Cortex of kidney (tissue), 1 donor: Measurements from ENCODE around the gene TTLL11.
"Not testable (repeated sequence)": the region's sequence is repeated elsewhere in the genome, so short reads cannot be mapped to it uniquely, and the experiment has no call there.

ENCODE experiments used
- DNase-seq: peaks from one replicate; lab custom pipeline; 2025; lab: John Stamatoyannopoulos, UW

The TTLL11 gene

DNA sequence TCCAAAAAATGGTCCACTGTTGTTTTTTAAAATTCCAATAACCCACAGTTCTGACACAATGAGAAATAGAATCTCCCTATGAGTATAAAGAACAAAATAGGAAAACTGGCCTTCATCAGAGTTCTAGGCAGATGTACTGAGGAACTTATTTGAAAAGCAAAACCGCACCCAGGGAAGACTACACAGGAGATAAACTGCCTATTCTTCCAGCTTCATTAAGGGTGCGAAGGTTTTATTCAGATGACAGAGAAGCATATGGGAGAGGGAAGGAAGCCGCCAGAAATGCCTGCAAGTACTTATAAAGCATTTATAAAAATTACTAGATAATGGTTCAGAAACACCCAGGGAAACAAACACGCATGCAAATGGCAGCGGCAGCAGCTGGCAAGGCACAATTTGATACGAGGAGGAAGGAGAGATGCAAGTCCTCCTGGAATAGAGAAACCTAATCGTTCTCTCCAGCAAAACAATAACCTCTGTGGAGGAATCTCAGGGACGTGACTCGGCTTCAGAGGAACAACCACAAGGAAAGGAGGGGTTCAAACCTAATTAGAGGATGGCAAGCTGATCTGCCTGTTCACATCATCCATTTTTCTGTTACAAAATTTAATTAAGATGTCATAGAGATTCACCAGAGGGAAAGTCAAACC lies 9.0 kb downstream of the TTLL11 start:
- DNase-seq, result no peak

DNA sequence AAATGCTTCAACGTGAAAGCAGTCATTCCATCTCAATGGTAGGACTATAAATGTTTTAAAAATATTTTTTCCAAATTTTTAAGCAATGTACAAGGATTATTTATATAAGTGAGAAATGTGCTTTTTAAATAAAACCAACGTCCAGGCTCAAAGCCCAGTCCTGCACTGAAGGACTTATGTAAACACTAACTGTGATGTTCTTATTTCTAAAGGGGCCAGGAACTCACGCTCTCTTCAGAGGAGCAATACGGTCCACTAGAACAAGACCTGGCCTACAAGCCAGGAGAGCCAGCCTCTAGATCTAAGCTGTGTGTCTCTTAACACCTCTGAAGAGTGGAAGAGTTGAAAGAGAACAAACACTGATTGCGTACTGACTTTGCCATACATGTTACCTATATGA lies 12.1 kb downstream of the TTLL11 start:
- DNase-seq, result no peak

DNA sequence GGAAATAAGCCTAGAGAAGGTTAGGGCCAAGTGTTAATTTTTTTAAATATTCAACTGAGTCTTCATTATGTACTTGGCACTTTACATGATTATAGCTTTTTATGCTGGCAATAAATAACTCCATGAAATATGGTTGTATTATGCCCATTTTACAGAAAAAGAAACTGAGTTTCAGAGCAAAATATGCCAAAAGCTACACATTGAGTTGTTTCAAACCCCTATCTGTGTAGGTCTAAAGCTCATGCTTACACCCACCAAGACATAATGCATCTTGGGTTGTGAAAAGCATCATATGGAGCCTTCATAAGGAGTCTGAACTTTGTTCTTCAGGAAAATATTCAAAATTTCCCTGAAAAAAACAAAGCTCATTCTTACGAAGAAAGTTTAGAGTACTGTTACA lies 14.6 kb downstream of the TTLL11 start:
- DNase-seq, result no peak

DNA sequence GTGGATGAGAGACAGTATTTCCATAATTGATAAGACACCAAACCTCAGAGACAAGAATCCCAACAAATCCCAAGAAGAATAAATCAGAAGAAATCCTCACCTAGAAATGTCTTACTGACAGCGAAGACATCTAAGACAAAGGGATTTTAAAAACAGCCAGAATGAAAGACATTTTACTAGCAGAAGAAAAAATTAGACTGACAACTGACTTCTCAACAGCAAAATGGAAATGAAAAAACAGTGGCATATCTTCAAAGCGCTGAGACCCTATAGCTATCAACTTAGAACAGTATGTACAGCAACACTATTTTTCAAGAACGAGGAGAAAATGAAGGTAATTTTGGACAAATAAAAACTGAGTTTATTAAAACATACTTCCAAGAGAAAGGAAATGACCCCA lies 16.3 kb downstream of the TTLL11 start:
- DNase-seq, result no peak

DNA sequence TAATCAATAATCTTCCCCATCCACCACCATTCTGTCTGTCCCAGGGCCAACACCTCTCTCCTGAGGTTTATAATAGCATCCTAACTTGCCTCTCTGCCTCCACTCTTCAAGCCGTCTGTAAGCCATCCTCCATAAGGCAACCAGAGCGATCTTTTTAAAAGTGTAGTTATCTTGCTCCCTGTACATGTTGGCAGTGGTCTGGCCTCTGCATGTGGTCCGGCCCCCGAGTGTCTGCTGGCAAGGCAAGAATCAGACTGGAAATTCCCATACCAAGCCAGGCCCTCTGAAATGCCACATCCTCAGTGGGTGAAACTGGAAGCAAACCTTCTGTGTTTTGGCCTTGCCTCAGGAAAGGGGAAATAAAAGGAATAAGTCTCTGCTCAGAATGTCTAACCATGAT lies 17.0 kb downstream of the TTLL11 start:
- DNase-seq, result no peak

DNA sequence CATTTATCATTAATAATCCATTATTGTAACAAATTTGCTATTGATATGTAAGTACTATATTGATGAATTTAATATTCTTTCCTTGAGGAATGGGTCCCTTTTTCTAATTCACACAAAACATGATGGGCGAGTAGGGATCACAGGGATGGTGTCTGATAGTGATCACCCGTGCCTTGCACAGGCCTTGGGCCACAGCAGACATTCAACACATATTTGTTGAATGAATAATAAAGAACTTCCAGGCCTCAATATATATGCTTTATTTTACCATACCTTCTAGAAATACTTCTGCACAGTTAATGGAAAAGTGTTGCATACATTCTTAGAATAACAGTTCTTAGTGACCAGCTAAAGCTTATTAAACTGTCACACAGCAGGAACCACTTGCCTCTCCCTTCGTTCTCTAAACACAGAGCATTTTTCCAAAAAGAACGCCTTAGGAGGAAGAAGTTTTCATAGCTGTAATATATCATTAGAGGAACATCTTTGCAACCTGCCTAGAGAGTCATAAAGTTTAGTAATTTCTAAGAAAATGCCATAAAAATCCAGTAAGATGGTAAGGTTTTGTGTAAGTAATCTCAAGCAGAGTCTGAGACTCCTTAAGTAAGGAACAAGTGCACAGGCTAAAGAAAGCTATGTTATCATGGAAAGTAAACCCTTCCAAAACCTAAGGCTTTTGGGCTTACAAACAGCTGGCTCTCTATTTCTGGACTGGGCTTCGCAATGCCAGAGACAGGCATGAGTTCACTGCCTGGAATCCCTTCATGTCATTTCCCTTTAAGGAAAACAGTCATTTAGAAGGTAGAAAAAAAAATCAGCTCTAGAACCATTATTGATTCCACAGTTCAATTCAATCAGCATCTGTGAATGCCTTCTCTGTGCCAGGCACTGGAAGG lies 17.7 kb downstream of the TTLL11 start:
- no peak for DNase-seq

DNA sequence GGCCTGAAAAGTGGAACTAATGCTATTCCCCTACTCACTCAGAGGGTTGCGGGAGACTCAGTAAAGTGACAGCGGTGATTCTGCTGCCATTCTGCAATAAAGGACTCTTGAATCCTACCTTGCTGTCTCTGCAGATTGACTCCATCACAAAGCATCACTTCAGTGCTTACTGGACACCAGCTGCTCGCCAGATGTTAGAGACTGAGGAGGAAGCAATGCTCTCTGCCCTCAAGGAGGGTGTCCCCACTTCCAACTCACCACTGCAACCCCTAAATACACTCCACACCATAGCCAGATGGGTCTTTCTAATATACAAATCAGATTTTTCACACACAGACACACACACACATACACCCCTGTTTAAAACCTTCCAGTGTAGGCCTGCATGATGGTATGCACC lies 21.4 kb downstream of the TTLL11 start:
- DNase-seq, result no peak

DNA sequence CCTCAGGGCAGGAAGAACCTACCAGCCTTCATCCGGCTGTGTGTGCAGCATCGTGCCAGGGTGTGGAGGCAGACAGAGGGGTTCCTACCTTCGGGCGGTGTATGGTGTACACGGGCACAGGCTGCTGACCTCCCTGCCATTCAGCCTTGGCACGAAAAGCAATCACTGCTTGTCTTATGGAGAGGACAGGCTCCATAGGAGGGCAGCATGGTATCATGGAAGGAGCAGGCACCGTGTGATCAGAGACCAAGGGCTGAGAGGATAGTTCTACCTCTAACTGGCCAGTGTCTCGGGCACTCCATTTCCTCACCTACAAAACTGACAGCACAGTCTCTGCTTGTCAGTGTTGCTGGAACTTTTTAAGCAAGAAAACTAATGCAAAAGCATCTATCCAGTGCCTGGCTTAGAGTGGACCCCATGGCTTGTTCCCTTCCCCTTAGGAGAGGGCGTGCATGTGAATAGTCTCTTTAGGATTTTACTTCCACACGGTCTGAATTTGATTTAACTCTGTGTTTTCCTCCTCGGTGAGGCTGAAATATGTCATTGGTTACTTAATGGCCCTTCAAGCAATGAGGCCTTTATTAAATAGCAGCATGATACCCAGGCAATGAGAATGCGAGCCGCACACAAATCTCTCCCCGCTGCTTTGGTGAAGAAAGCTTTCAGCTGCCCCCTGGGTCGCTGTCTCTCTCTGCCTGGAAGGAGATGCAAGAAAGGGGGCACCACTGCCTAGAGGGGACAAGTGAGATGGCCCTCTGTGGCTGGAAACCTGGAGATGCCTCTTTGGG lies 22.2 kb downstream of the TTLL11 start:
- DNase-seq, result no peak

DNA sequence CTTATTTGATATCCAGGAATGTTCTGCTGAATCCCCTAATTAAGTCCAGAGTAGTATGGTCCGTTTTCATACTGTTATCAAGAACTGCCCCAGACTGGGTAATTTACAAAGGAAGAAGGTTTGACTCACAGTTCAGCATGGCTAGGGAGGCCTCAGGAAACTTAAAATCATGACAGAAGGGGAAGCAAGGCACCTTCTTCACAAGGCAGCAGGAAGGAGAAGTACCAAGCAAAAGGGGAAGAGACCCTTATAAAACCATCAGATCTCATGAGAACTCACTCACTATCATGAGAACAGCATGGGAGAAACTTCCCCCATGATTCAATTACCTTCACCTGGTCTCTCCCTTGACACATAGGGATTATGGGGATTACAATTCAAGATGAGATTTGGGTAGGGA lies 26.4 kb downstream of the TTLL11 start:
- DNase-seq, result not testable (repeated sequence)

DNA sequence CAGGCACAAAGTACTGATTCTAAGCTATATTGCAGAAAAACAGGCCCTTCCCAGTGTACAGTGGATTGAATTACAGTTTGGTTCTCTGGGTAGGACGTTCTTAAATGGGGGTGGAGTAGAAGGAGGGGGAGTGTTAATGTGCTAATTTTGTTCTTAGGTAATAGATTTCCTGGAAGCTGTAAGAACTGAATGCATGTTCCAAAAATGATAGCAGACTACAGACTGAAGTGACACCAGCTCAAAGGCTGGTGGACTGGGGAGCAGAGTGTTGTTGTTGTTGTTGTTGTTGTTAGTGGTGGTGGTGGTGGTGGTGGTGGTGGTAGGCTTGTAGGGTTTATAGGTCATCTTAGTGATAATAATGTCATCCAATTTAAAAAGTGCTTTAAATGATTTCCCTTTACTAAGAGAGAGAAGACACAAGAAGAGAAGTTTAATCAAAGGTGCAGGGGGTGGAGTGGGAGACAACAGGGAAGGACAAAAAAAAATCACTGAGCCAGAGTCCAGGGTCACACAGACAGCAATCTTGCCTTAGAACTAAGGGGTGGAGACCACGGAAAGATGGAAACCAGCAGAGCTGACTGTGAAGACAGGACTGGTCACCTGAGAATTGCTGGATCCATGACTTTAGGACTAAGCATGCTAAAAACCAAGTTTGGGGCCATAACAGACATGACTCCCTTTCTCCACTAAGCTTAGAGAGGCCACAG lies 27.0 kb downstream of the TTLL11 start:
- DNase-seq, result no peak

DNA sequence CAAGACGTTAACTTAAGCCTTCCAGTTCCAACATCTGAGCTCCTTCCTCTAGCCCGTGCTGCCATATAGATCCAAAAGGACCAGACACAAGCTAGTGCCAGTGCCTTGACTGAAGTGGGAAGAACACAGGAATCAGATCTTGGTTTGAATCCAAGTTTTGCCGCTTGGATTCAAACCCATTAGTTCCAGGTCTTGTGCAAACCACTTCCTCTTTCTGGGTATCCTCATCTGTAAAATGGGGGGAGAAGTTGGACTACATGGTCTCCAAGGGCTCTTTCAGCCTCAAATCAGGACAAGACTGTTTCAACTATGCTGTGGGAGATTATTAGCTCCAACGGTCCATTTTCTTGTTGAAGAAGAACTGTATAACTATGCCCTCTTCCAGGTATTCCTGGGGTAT lies 32.6 kb downstream of the TTLL11 start:
- no peak for DNase-seq

DNA sequence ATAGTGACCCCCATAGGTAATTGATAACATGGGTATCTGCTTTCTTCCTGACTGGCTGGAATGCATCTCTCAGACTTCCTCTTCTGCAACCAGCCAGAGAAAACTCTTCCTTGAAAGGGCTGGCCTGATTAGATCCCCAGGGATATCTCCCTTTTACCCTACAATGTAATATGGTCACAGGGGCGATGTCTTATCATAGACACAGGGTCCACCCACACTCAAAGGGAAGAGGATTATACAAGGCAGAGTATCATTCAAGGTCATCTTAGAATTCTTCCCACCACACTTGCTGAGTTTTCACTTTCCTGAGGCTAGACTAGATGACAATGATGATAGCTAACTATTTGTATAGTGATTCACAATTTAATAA lies 33.2 kb downstream of the TTLL11 start:
- DNase-seq, result no peak

DNA sequence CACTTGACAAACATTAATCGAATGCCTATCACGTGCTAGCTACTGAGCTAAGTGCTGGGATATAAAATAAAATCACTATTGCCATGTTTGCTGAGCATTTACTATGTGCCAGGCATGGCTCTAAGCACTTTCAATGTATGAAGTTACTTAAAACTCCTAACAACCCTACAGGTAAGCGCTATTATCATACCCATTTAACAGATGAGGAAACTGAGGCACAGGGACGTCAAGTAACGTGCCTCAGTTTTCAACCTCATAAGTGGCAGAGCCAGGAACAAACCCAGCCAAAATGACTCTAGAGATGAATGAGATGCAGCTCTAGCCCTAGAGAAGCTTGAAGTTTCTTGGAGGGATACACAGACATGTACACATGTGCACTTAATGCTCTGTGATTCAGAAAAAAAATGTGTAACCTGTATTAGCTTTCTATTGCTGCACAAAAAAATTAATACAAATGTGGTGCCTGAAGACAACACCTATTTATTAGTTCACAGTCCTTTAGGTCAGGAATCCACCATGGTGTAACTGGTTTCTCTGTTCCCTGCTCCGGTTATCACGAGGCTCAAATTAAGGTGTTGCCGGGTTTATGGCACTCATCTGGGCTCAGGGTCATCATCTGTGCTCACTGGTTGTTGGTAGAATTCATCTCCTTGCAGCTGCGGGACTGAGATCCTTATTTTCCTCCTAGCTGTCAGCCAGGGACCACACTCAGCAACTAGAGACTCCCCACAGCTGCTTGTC lies 33.7 kb downstream of the TTLL11 start:
- no peak for DNase-seq

DNA sequence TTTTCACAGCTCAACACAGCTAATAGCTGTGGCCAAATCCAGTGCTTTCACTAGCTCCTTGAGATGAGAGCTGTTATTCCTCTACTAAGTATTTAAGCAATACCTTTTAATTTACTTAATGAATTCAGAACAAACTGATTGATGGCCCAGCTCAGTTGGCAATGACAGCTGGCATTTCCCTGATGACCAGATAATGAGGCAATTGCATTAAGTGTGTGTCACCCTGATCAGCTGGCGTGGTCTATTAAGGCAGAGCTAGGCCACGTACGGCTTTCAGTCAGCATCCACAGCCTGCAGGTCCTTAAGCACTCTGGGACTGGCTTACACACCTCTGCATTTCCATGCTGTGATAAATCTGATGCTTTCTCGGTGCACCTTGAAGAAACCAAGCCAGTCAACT lies 34.4 kb downstream of the TTLL11 start:
- no peak for DNase-seq

DNA sequence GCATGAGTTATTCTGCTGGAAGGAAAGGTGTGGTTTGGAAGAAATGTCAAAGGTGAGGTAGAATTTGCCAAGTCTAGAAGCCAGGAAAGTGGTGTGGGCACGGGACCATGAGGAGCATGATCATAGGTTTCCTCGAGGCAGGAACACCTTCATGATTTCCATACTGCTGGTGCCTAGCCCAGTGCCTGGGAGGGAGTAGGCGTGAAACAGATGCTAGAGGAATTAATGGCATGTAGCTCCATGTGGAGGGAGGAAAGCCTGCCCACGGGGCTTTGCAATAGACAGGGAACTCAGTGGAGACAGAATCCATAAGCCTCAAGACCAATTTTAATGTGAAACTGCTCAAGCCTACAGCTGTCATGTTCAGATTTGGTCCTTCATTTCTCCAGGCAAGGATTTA lies 35.1 kb downstream of the TTLL11 start:
- DNase-seq, result no peak

DNA sequence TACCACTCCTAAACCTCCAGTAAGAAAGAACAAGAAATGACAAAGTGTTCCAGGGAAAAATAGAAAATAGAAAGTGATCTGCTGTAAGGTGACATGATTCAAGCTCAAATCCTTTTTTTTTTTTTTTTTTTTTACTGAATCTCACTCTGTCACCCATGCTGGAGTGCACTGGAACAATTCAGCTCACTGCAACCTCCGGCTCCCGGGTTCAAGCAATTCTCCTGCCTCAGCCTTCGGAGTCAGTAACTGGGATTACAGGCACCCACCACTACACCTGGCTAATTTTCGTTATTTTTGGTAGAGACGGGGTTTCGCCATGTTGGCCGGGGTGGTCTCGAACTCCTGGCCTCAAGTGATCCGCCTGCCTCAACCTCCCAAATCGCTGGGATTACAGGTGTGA lies 35.9 kb downstream of the TTLL11 start:
- no peak for DNase-seq

DNA sequence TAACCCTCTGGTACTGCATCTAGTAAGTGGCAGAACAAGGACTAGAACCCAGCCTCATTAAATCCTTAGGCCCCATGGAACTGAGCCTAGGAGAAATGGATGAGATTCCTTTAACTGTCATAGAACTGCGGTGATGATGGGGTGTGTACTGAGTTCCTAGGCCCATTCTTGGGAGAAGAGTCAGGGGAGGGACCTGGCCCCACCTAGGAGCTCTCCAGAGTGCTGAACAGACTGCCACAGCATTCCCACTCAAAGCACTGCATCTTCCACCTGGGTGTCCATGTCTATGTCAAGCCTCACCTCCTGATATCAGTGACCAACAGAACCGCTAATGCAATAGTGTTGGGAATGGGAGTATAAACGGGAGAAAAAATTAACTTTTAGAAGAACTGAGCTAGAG lies 36.6 kb downstream of the TTLL11 start:
- no peak for DNase-seq

DNA sequence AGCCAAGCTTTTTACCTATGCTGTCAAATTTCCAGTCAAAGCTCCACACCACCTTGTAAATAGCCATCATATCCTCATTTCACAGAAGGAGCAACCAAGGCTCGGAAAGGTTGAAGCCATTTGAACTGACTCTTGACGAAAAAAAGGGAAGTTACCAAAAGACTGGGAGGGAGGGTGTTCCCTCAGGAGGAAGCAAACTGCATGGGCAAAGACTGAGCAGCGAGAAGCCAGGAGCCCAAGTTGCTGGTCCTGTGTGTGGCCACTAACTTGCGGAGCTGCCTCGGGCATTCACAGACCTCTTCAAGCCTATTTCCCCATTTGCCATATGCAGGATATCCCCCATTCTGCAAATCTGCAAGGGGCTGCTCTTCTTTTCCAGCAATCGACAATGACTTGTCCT lies 37.4 kb downstream of the TTLL11 start:
- no peak for DNase-seq

DNA sequence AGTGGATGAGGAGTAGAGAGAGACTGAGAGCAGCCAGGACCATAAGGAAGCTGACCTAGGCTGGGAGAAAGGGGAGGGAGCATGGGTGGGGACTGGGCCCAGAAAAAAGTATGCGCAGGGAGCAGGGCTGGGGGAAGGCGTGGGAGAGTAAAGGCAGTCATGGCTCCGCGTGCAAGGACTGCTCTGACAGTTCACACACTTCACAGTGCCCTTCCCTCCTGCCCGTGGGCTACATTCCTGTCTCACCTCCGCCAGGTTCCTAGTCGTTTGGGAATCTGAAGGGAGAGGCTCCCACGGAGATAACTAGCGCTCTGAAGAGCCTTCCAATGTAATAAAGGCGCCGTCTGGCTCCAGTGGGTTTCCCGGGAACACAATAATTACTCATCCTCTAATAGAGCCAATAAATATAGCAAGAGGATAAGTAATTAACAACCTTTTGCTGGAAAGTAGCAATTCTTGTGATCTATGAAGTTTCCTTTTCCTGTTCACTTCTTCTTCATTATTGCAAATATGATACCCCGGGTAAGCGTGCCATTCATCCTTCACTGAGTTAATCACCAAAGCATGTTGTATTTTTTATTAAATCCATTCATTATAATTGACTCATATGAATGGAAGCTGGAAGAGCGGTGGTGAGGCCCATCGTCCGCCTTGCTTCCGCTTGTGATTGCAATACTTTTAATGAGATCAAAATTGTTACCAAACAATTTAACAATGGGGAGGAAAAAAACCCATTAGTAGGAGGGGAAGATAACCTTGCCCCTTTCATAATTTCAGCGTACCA lies 39.3 kb downstream of the TTLL11 start:
- DNase-seq, result no peak

DNA sequence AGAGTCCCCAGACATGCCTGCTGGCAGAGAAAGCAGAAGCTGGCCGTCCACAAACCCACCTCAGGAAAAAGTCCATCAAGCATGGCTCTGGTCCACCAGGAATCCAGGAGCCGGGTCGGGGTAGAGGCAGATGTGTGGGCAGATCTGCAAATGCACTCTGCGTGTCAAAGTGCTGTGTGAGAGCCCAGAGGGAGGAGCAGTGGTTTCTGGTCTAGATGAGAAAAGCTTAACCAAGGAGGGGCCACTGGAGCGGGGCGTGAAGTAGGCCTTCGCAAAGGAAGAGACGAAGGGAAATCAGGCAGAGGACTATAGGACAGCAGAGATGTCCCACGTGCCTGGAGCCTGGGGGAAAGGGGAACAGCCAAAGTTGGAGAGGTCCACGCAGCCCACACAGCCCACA lies 40.0 kb downstream of the TTLL11 start:
- no peak for DNase-seq
